Trophoblast cell (in vitro differentiated cells and primary cell): Measurements from ENCODE around the gene CSNK2B.

Experiments used
- DNase-seq, 2 donors: peaks; one replicate each; pipeline ENCODE4 v3.0.0-alpha.2; 2016
- H2AFZ ChIP-seq: 2 replicates; pipeline ENCODE4 v1.6.1; 2013; ENCODE audit warnings: low read length, moderate library complexity, mild to moderate bottlenecking; ENCODE audit not compliant: insufficient read depth, poor library complexity
- H2AK5ac ChIP-seq: 2 replicates; pipeline ENCODE4 v1.6.1; 2013; ENCODE audit warnings: mild to moderate bottlenecking, low read length
- H2BK120ac ChIP-seq: 2 replicates; pipeline ENCODE4 v1.6.1; 2013; ENCODE audit warnings: low read length, mild to moderate bottlenecking, moderate library complexity; ENCODE audit not compliant: insufficient read depth, poor library complexity
- H2BK12ac ChIP-seq: 2 replicates; pipeline ENCODE4 v1.6.1; 2013; ENCODE audit warnings: mild to moderate bottlenecking, low read length, moderate library complexity
- H2BK5ac ChIP-seq: 2 replicates; pipeline ENCODE4 v1.6.1; 2013; ENCODE audit warnings: low read length, low read depth, moderate library complexity, mild to moderate bottlenecking; ENCODE audit not compliant: poor library complexity
- H3K14ac ChIP-seq: 2 replicates; pipeline ENCODE4 v1.6.1; 2013; ENCODE audit warnings: mild to moderate bottlenecking, low read length
- H3K18ac ChIP-seq: 2 replicates; pipeline ENCODE4 v1.6.1; 2013; ENCODE audit warnings: mild to moderate bottlenecking, low read length
- H3K23ac ChIP-seq: 2 replicates; pipeline ENCODE4 v1.6.1; 2013; ENCODE audit warnings: low read length
- H3K27ac ChIP-seq: 2 replicates; pipeline ENCODE4 v1.5.1; 2013; ENCODE audit warnings: low read depth, mild to moderate bottlenecking, inconsistent platforms, low read length, moderate library complexity
- H3K27me3 ChIP-seq: 2 replicates; pipeline ENCODE4 v1.6.1; 2013; ENCODE audit warnings: inconsistent platforms, mild to moderate bottlenecking, low read length, moderate library complexity; ENCODE audit not compliant: insufficient read depth
- H3K36me3 ChIP-seq, 2 experiments: 1 replicate in 1 of 2; 2 replicates in 1 of 2; pipeline ENCODE4 v1.6.1; 2013; ENCODE audit warnings: low read length in 2 of 2, mild to moderate bottlenecking in 2 of 2, moderate library complexity in 1 of 2; ENCODE audit not compliant: insufficient read depth in 2 of 2, control insufficient read depth in 1 of 2
- H3K4ac ChIP-seq: 2 replicates; pipeline ENCODE4 v1.6.1; 2013; ENCODE audit warnings: low read depth, mild to moderate bottlenecking, low read length, moderate library complexity
- H3K4me1 ChIP-seq, 2 experiments: 1 replicate in 1 of 2; 2 replicates in 1 of 2; pipeline ENCODE4 v1.6.1; 2013; ENCODE audit warnings: low read length in 2 of 2, mild to moderate bottlenecking in 2 of 2, moderate library complexity in 1 of 2; ENCODE audit not compliant: insufficient read depth in 2 of 2, control insufficient read depth in 1 of 2
- H3K4me2 ChIP-seq: 2 replicates; pipeline ENCODE4 v1.6.1; 2013; ENCODE audit warnings: inconsistent platforms, mild to moderate bottlenecking, low read length, moderate library complexity
- H3K4me3 ChIP-seq: 2 replicates; pipeline ENCODE4 v1.5.1; 2013; ENCODE audit warnings: mild to moderate bottlenecking, low read depth, low read length, inconsistent platforms
- H3K79me1 ChIP-seq: one replicate; pipeline ENCODE4 v1.6.1; 2013; ENCODE audit warnings: low read length
- H3K79me2 ChIP-seq: 2 replicates; pipeline ENCODE4 v1.6.1; 2013; ENCODE audit warnings: low read length, mild to moderate bottlenecking; ENCODE audit not compliant: control insufficient read depth, insufficient read depth, poor library complexity
- H3K9ac ChIP-seq: 2 replicates; pipeline ENCODE4 v1.6.1; 2013; ENCODE audit warnings: mild to moderate bottlenecking, low read length
- H3K9me3 ChIP-seq: 2 replicates; pipeline ENCODE4 v1.6.1; 2013; ENCODE audit warnings: low read depth, mild to moderate bottlenecking, control low read depth, inconsistent platforms, low read length; ENCODE audit not compliant: insufficient read depth
- H4K12ac ChIP-seq: 2 replicates; pipeline ENCODE4 v1.6.1; 2013; ENCODE audit warnings: low read depth, mild to moderate bottlenecking, low read length, moderate library complexity
- H4K8ac ChIP-seq: 2 replicates; pipeline ENCODE4 v1.6.1; 2013; ENCODE audit warnings: low read depth, mild to moderate bottlenecking, low read length, moderate library complexity
- H4K91ac ChIP-seq: one replicate; pipeline ENCODE4 v1.6.1; 2013; ENCODE audit warnings: low read depth, mild to moderate bottlenecking, low read length, moderate library complexity
- WGBS: extraction: QIAGEN DNeasy Blood & Tissue Kit; methylation state at CpG from one replicate; pipeline ENCODE4 v1.1.7; 2013; ENCODE audit warnings: missing lambda C conversion rate; ENCODE audit not compliant: insufficient read length, insufficient coverage; ENCODE audit errors: extremely low coverage; 5-methylcytosine and 5-hydroxymethylcytosine counted together

CSNK2B gene

GRCh38 chr6:31663961-31664789 is 1.7 kb upstream of the CSNK2B start:
- Histone ChIP-seq H3K4ac (peak overlapping the region; percentile 67), H4K12ac (peak overlapping the region; percentile 65), H2BK12ac (peak overlapping the region; percentile 34), H3K9ac (peak overlapping the region; percentile 56), H3K79me1 (peaks cover 25% of the 10 kb centered on the region), H3K4me1 (peaks cover 16 to 23% of the 10 kb centered on the region in 2 experiments), H3K27me3 (no peaks in the 10 kb centered on the region), H2AK5ac (peak overlapping the region; percentile 80), H3K4me2 (peak overlapping the region; percentile 93), H3K18ac (peak overlapping the region; percentile 42), H3K36me3 (peaks cover 23 to 35% of the 10 kb centered on the region in 2 experiments), H3K27ac (peak overlapping the region; percentile 93), H3K79me2 (peaks cover 28% of the 10 kb centered on the region), H2BK5ac (peak overlapping the region; percentile 11), H2BK120ac (peak overlapping the region; percentile 64), H3K4me3 (peak overlapping the region; percentile 85), H3K23ac (no peak overlapping the region), H4K8ac (peak overlapping the region; percentile 73), H2AFZ (no peak overlapping the region), H3K9me3 (no peaks in the 10 kb centered on the region), H4K91ac (peak overlapping the region; percentile 65), H3K14ac (peak overlapping the region; percentile 81)
- no CpG with 5 or more reads among the region's 17 CpGs for WGBS
- peak; percentile 23 to 31 for DNase-seq

GRCh38 chr6:31664790-31665500 is 935 bp upstream of the CSNK2B start, which contains the start of gene GPANK1:
Gene GPANK1 (minus strand): TSS chr6:31664997. CDS start chr6:31664478, 519 bp downstream.
- peak within 1 kb of the TSS; percentile 79 for H3K18ac ChIP-seq

GRCh38 chr6:31666337-31666965 is 571 bp downstream of the CSNK2B start:
- Histone ChIP-seq H2AFZ (peak overlapping the region; percentile 54), H3K18ac (peak overlapping the region; percentile 67), H2BK5ac (peak overlapping the region; percentile 63), H3K4me1 (peaks cover 11 to 14% of the 10 kb centered on the region in 2 experiments), H3K4me3 (peak overlapping the region; percentile 96), H3K9ac (peak overlapping the region; percentile 89), H2BK120ac (peak overlapping the region; percentile 62), H3K27ac (no peak overlapping the region), H2AK5ac (peak overlapping the region; percentile 51), H3K23ac (no peak overlapping the region), H3K27me3 (no peaks in the 10 kb centered on the region), H4K12ac (peak overlapping the region; percentile 22), H3K4me2 (peak overlapping the region; percentile 80), H3K79me2 (peaks cover 17% of the 10 kb centered on the region), H3K36me3 (peaks cover 42 to 57% of the 10 kb centered on the region in 2 experiments), H3K79me1 (peaks cover 16% of the 10 kb centered on the region), H3K14ac (peak overlapping the region; percentile 82), H3K9me3 (no peaks in the 10 kb centered on the region), H4K8ac (peak overlapping the region; percentile 86), H3K4ac (peak overlapping the region; percentile 83), H2BK12ac (no peak overlapping the region), H4K91ac (peak overlapping the region; percentile 72)
- WGBS = no CpG with 5 or more reads among the region's 15 CpGs
- DNase-seq = no peak

More at GRCh38 chr6:31664790-31665500, 935 bp upstream of the CSNK2B start, which contains the start of gene GPANK1:
- H3K23ac ChIP-seq = no peak within 1 kb of the TSS
- H3K79me1 ChIP-seq = peaks cover 25% of the 10 kb centered on the region
- H3K79me2 ChIP-seq = peaks cover 23% of the 10 kb centered on the region
- peak within 1 kb of the TSS; percentile 6 for H2AFZ ChIP-seq
- peak within 1 kb of the TSS; percentile 89 for H3K14ac ChIP-seq
- H2BK5ac ChIP-seq = peak within 1 kb of the TSS; percentile 79
- peak within 1 kb of the TSS; percentile 93 for H3K27ac ChIP-seq
- peaks cover 29 to 43% of the 10 kb centered on the region in 2 experiments for H3K36me3 ChIP-seq
- H3K4me2 ChIP-seq = peak within 1 kb of the TSS; percentile 93
- H4K12ac ChIP-seq = peak within 1 kb of the TSS; percentile 79
- peaks cover 11 to 15% of the 10 kb centered on the region in 2 experiments for H3K4me1 ChIP-seq
- peak within 1 kb of the TSS; percentile 80 for H2AK5ac ChIP-seq
- peak within 1 kb of the TSS; percentile 95 for H4K8ac ChIP-seq
- peak within 1 kb of the TSS; percentile 79 for H2BK120ac ChIP-seq
- DNase-seq = peak; percentile 92 to 97
- WGBS = no CpG with 5 or more reads among the region's 39 CpGs
- peak within 1 kb of the TSS; percentile 85 for H3K4me3 ChIP-seq
- H3K9ac ChIP-seq = peak within 1 kb of the TSS; percentile 91
- H2BK12ac ChIP-seq = peak within 1 kb of the TSS; percentile 34
- peak within 1 kb of the TSS; percentile 94 for H4K91ac ChIP-seq
- no peaks in the 10 kb centered on the region for H3K9me3 ChIP-seq
- no peaks in the 10 kb centered on the region for H3K27me3 ChIP-seq
- H3K4ac ChIP-seq = peak within 1 kb of the TSS; percentile 67

- Histone ChIP-seq H4K91ac (no peak within 1 kb of the TSS), H3K27ac (no peak within 1 kb of the TSS), H2BK12ac (no peak within 1 kb of the TSS), H4K8ac (no peak within 1 kb of the TSS), H4K12ac (no peak within 1 kb of the TSS), H2BK5ac (no peak within 1 kb of the TSS), H3K36me3 (peaks cover 53 to 62% of the 10 kb centered on the region in 2 experiments), H3K27me3 (no peaks in the 10 kb centered on the region), H3K4me1 (peaks cover 2 to 5% of the 10 kb centered on the region in 2 experiments), H2BK120ac (no peak within 1 kb of the TSS), H3K4ac (no peak within 1 kb of the TSS), H3K4me3 (no peak within 1 kb of the TSS), H3K18ac (no peak within 1 kb of the TSS), H3K79me2 (peaks cover 11% of the 10 kb centered on the region), H2AFZ (no peak within 1 kb of the TSS), H3K4me2 (no peak within 1 kb of the TSS), H3K14ac (no peak within 1 kb of the TSS), H2AK5ac (no peak within 1 kb of the TSS), H3K9me3 (no peaks in the 10 kb centered on the region), H3K23ac (no peak within 1 kb of the TSS), H3K9ac (peak within 1 kb of the TSS; percentile 28), H3K79me1 (peaks cover 12% of the 10 kb centered on the region)
- WGBS = 100% methylated on average over 2 of the region's 8 CpGs
- no peak for DNase-seq
Observed at GRCh38 chr6:31669676-31670075, 3.8 kb downstream of the CSNK2B start, which contains the start of gene LY6G5B. Gene LY6G5B (plus strand): TSS chr6:31669976. CDS start chr6:31670951, 975 bp downstream.
